Skin epidermis (tissue), 12 donors: ENCODE measurements around the gene IRX3.
"Not testable (repeated sequence)": the region's sequence is repeated elsewhere in the genome, so short reads cannot be mapped to it uniquely, and the experiment has no call there.

Source experiments
- H3K27ac ChIP-seq, 21 experiments: fragments of 200-600 bp; sonication (generic) in 11 of 21; one replicate each; pipeline ENCODE4 v1.5.0; 2020; ENCODE audit warnings: mild to moderate bottlenecking in 3 of 21, inconsistent platforms in 2 of 21, moderate library complexity in 2 of 21
- H3K4me3 ChIP-seq, 7 experiments: fragments of 200-600 bp; sonication (generic) in 2 of 7; one replicate each; pipeline ENCODE4 v1.5.0; 2020; ENCODE audit warnings: inconsistent platforms in 2 of 7, mild to moderate bottlenecking in 2 of 7, moderate library complexity in 1 of 7

Gene IRX3

GRCh38 chr16:54281535-54282201 lies 4.9 kb downstream of the IRX3 start:
- no peak overlapping the region for H3K4me3 ChIP-seq

DNA sequence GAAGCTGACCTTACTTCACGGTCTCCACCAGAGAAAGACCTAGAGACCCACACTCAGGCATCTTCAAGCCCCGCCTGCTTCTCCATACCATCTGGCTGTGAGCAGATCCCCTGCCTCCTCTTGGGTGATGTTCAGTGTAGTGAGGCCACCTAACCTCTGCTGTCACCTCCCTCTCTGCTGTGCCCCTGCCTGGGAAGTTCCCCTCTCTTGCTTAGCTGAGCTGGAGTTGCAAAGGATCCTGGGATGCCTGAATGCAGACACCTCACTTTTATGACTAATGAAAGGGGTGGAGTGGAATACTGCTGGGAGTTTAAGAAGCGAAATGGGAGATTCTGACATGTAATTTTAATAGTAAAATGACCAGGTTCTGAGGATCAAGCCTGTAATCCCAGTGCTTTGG lies 5.8 kb downstream of the IRX3 start:
- Histone ChIP-seq H3K27ac (no peak overlapping the region), H3K4me3 (no peak overlapping the region)

More at GRCh38 chr16:54281535-54282201, 4.9 kb downstream of the IRX3 start:
- H3K27ac ChIP-seq = peak overlapping the region in 5 of 21 experiments; percentile 0 to 95 (median 94)

GRCh38 chr16:54277845-54278703 lies 8.5 kb downstream of the IRX3 start:
- peak overlapping the region in 6 of 21 experiments; percentile 9 to 57 (median 28) for H3K27ac ChIP-seq
- H3K4me3 ChIP-seq = no peak overlapping the region

DNA sequence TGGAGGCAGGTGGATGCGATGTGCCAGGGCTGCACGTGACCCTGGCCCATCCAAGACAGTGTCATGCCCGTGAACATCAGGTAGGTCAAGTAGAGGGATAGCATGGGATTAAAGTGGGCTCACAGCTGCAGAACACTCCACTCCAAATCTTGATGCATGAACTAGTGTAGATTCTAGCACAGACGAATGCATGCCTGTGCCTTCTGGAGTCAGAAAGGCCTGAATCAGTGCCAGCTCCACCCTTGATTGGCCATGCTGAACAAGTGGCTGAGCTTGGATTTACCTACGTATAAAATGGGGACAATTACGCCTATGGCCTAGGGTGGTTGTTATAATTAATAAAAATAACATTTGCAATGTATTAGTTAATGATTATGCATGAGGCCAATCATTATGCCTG lies 10.6 kb downstream of the IRX3 start:
- no peak overlapping the region for H3K4me3 ChIP-seq

GRCh38 chr16:54273566-54273965 lies 13.0 kb downstream of the IRX3 start:
- Histone ChIP-seq H3K27ac (no peak overlapping the region), H3K4me3 (no peak overlapping the region)

More for the DNA sequence above, 10.6 kb downstream of the IRX3 start:
- no peak overlapping the region for H3K27ac ChIP-seq

DNA sequence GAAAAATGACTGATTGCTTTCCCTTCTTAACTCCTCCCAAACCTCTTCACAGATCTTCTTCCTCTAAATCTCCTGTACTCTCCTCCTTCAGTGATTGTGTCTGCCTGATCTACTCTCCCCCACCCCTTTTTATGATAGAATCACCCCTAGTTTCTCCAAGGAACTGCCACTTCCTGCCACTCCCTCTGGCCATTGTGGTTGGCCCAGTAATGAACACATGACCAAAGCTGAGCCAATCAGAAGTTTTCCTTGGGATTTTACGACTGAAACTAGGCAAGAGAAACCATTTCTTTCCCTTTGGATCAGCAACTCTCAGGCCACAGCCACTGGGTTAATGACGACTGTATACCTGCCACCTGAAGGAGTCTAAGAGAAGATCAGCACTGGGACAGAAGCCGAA lies 15.9 kb downstream of the IRX3 start:
- no peak overlapping the region for H3K4me3 ChIP-seq
- H3K27ac ChIP-seq = no peak overlapping the region

GRCh38 chr16:54269461-54269860 lies 17.1 kb downstream of the IRX3 start:
- Histone ChIP-seq H3K4me3 (no peak overlapping the region), H3K27ac (no peak overlapping the region)

DNA sequence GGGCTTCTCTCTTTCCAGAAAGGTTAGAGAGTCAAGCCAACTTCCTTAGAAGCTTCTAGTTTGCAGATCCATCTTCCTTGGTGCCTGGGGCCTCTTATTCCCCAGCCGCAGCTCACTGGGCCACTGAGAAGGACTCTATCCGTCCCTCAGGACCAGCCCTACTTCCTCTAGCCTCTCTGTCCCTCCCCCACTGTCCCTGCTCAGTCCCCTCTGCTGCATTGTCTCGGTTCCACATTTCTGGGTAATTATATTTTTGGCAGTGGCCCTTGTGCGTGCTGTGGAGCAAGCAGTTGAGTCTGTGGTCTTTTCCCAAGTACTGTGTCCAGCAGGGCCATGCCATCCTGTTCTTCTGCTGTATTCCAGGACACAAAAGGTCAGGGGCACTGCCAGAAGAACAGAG lies 17.8 kb downstream of the IRX3 start:
- Histone ChIP-seq H3K4me3 (no peak overlapping the region), H3K27ac (no peak overlapping the region)

DNA sequence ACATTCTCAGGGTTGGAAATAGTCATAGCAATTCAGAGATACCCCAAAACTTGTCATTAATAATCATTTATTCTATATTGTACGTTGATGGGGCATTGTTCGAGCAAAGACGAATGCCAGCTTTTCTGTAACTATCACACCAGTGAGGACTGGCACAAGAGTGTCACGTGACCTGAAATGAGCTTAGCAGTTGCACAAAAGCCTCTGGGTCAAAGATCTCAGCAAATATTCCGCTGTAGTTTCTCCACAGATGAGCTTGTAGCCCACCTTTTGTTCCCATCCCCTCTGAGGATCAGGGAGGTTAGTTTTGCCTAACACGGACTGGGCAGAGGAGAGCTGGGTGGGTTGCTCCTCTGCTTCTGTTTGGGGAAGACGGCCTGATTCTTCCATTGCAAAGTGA lies 18.2 kb downstream of the IRX3 start:
- Histone ChIP-seq H3K27ac (no peak overlapping the region), H3K4me3 (no peak overlapping the region)

- peak overlapping the region in 1 of 21 experiments; percentile 1 for H3K27ac ChIP-seq
Observed at GRCh38 chr16:54266363-54266955, 20.1 kb downstream of the IRX3 start.

GRCh38 chr16:54265575-54266107 lies 20.9 kb downstream of the IRX3 start:
- Histone ChIP-seq H3K27ac (no peak overlapping the region), H3K4me3 (no peak overlapping the region)

More at GRCh38 chr16:54266363-54266955, 20.1 kb downstream of the IRX3 start:
- H3K4me3 ChIP-seq = no peak overlapping the region

- no peak overlapping the region for H3K4me3 ChIP-seq
- H3K27ac ChIP-seq = peak overlapping the region in 1 of 21 experiments; percentile 3
Observed at GRCh38 chr16:54253118-54253517, 33.5 kb downstream of the IRX3 start.

DNA sequence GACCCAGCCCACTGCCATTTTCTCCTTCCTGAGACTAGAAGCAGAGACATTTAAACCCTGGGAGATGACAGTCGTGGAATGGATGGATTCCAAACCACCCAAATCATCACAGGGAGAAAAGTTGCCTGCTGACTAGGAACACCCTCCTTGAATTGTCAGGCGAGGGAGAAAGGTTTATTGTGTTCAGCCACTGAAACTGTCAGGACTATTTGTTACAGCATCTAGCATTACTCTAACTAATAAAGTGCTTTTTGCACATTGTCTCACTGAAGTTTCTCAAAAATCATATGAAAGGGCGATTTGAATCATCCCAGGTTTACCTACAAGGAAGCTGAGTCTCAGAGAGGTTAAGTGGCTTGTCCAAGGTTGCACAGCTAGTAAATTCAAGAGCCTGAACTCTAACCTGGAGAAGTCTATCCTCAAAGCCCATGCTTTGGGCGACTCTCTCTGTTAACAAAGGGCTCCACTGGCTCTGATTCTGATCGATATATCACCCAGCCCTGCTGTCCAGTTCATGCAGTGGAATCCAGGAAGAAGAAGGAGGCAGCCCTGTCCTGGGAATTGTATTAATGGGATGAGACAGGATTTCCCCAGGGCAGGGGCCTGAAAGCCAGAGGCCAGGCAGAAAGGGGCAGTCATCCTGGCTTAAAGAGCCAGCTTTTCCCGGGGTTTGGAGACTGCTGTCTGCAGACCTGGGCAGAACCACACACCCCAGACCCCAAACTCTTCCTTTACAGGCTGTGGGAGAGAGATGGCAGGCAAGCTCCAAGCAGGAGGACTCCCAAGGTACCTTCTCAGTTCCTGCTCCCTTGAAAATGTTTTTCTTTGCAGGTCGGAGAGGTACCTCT lies 37.5 kb downstream of the IRX3 start:
- no peak overlapping the region for H3K27ac ChIP-seq
- no peak overlapping the region for H3K4me3 ChIP-seq

DNA sequence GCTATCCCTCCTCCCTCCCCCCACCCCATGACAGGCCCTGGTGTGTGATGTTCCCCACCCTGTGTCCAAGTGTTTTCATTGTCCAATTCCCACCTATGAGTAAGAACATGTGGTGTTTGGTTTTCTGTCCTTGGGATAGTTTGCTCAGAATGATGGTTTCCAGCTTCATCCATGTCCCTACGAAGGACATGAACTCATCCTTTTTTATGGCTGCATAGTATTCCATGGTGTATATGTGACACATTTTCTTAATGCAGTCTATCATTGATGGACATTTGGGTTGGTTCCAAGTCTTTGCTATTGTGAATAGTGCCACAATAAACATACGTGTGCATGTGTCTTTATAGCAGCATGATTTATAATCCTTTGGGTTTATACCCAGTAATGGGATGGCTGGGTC lies 38.9 kb downstream of the IRX3 start:
- H3K4me3 ChIP-seq, H3K27ac ChIP-seq: not testable (repeated sequence)

DNA sequence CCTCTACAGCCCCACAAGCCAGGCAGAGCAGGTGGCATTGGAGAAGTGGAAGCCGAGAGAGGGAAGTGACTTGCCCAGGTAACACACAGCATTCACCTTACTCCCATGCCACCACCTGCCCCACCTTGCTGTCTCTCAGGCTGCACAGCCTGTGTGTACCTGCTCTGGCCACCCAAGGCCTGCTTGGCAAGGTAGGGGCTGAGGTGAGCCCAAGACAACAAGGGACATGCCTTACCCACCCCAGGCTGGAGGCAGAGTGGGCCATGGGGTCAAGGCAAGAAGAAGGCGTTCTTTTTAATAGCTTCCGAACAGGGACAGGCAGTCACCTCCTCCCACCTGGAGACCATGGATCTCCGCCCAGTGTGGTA lies 40.1 kb downstream of the IRX3 start:
- Histone ChIP-seq H3K4me3 (no peak overlapping the region), H3K27ac (no peak overlapping the region)

DNA sequence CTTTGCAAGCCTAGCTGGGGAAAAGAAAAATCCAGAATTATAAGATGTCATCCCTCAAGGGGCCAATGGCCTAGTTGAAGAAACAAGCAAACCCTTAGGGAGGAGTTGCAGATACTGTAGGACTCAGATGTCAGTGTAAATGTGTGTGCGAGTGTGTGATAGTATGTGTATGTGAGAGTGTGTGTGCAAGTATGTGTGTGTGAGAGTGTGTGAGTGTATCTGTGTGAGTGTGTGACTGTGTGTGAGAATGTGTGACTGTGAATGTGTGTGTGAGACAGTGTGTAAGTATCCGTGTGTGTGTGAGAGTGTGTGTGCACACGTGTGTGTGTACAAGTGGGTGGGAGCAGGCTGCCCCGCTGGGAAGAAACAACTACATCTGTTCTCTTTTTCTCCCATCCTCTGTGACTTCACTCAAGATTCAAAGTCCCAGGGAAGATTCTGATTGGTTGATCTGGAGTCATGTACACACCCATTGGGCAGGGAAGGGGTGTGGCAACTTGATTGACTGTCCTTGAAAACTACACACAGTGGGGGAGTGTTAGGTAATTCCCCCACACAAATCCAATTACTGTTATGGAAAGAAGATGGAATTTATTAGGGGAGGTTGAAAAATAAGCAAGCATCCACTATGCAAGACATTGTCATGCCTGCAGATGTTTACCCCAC lies 40.7 kb downstream of the IRX3 start:
- no peak overlapping the region for H3K27ac ChIP-seq

DNA sequence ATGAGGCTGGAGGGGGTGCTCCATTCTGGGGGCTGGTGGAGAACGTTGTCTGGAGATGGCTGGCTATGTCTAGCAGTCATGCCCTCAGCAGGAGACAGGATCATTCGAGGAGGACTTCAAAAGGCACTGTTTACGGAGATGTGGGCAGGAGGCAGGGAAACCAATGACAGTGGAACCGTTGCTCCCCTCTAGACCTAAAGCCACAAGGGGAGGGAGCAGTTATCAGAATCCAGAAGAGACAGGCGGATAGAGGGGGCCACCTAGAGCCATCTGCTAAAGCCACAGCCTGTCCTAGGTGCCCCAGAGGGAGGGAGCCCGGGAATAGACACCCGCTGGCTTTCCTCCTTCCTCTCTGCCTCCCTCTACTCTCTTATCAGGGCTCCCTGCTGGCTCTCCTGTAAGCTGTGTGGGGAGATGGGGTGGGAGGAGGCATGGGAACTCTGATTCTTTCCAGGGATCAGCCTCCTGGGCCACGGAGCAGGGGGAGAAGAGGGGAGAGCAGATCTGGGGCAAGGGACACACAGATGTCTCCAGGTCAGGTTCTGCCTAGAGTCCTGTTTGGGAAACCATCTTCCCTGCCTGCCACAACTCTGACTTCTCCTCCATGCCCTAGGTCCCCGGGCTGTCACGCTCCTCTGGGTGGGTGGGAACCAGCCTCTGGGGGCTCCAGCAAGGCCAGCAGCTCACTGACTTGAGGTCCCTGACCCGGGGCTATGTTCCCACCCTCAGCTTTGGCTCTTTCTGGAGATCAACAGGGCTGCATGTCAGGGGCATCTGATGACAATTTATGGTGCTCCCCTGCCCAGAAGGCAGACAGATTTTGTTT lies 42.3 kb downstream of the IRX3 start:
- Histone ChIP-seq H3K4me3 (no peak overlapping the region), H3K27ac (no peak overlapping the region)

More for the DNA sequence above, 40.7 kb downstream of the IRX3 start:
- H3K4me3 ChIP-seq = no peak overlapping the region

GRCh38 chr16:54243202-54243601 lies 43.4 kb downstream of the IRX3 start:
- H3K4me3 ChIP-seq = no peak overlapping the region
- H3K27ac ChIP-seq = no peak overlapping the region
